Fibroblast of the aortic adventitia (primary cell): ENCODE measurements around the gene CACNA1B. TPM values are rescaled to one million over a fixed set of nuclear protein-coding genes. Genes with fewer than 3 reads are reported as not detected.

Source experiments
- DNase-seq: peaks from one replicate; pipeline ENCODE4 v3.0.0-alpha.2; 2010; ENCODE audit warnings: low read depth
- H3K4me3 ChIP-seq: 2 replicates; pipeline ENCODE4 v1.5.1; 2011; ENCODE audit warnings: low read depth, mild to moderate bottlenecking, control low read depth, low read length, moderate library complexity
- total RNA-seq: library from RNA; depleted of rRNA; stranded (reverse); fragments of >200 nt; gene quantifications from 2 replicates; pipeline ENCODE4 v1.2.3, GENCODE V29; 2012; ENCODE audit warnings: low replicate concordance
- TF ChIP-seq, protein P1 (sequence below): IDR thresholded peaks from 2 replicates; pipeline ENCODE4 v1.5.1; 2011; ENCODE audit warnings: mild to moderate bottlenecking, low read length, control low read depth, inconsistent platforms; ENCODE audit not compliant: insufficient read depth

Gene CACNA1B
- total RNA-seq, 1 donor = under 0.01 TPM

DNA sequence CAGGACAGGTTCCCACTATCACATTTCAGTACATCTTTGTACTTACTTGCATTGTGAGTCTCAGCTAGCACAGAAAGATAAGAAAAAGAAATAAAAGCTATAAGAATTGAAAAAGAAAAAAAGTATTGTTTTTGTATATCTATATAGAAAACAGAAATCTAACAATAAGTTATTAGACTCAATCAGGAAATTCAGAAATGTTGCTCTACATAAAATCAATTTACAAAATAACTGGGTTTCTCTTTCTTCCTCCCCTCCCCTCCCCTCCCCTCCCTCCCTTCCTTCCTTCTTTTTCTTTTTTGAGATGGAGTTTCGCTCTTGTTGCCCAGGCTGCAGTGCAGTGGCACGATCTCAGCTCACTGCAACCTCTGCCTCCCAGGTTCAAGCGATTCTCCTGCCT, 7.2 kb upstream of the CACNA1B start:
- no peak for DNase-seq
- no peak overlapping the region for H3K4me3 ChIP-seq
- TF ChIP-seq, protein P1, sequence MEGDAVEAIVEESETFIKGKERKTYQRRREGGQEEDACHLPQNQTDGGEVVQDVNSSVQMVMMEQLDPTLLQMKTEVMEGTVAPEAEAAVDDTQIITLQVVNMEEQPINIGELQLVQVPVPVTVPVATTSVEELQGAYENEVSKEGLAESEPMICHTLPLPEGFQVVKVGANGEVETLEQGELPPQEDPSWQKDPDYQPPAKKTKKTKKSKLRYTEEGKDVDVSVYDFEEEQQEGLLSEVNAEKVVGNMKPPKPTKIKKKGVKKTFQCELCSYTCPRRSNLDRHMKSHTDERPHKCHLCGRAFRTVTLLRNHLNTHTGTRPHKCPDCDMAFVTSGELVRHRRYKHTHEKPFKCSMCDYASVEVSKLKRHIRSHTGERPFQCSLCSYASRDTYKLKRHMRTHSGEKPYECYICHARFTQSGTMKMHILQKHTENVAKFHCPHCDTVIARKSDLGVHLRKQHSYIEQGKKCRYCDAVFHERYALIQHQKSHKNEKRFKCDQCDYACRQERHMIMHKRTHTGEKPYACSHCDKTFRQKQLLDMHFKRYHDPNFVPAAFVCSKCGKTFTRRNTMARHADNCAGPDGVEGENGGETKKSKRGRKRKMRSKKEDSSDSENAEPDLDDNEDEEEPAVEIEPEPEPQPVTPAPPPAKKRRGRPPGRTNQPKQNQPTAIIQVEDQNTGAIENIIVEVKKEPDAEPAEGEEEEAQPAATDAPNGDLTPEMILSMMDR = no peak

DNA sequence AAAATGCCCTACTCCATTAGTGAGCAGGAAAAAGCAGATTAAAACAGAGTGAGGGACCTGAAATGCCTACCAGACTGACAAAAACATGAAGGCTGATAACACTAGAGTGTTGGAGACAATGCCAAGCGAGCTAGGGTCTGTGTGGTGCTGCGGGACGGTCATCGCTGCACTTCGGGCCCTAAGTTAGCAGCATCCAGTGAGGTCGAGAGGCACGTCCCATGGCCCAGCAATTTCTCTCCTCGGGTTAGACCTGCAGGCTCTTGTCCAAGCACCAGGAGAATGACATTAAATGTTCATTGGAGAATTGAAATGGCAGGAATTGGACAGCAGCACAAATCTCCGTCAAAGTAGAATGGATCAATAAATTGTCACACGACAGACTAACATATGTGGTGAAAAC, 5.3 kb upstream of the CACNA1B start:
- H3K4me3 ChIP-seq = no peak overlapping the region
- TF ChIP-seq, protein P1 = no peak
- DNase-seq = no peak

DNA sequence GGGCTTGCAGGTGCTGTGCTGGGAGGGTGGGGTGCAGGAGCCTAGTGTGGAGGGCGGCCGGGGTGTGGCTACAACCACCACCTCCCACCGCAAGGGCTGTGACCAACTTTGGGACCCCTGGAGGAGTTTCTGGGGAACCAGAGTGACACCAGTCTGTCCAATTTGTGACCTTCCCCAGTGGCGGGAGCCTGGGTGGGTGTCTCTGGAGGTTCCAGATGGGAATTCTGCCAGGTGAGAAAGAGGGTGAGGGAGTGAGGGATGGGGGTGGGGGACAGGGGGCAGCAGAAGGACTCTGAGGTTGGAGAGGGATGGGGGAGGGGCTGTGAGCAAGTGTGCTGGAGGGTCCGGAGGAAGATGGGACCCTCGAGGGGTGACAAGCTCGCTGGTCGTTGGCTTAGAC, 4.2 kb upstream of the CACNA1B start:
- DNase-seq = no peak
- no peak overlapping the region for H3K4me3 ChIP-seq
- TF ChIP-seq, protein P1 = no peak

DNA sequence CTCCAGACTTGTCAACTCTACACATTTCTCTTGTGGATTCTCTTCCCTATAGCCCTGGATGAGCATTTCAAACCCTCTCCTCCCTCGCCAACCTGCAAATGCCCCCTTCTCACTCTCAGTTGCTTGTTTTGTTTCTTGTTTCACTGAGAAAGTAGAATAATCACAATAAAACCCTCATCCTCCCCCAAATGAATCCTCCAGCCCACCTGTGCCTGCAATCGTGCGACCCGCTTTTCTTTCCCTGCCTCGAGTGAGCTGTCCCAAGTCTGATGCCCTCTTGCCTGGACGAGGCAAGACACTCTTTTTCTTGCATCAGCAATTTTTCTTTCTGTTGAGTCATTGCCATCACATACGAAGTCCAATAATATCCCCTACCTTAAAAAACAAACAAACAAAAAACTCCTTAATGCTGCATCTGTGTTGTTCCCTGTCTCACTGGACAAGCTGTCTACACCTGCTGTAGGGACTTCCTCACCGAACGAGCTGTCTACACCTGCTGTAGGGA, 3.7 kb upstream of the CACNA1B start:
- no peak overlapping the region for H3K4me3 ChIP-seq
- TF ChIP-seq, protein P1 = no peak
- DNase-seq = no peak

DNA sequence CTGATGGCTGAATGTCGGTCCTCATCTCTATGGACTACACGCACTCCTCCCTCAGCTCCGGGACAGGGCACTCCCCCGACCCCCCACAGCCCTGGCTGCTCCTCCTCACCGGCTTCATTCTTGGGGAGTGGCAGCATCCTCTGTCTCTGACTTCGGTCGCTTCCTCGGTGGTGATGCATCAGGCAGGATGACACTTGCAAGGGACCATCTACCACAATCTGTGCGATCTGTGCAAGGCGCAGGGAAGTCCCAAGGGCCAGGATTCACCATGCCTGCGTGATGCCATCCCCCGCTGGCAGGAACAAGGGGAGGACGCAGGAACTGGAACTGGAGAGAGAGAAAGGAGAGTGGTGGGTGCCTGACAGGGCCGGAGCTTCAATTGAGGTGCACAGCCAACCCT, 2.2 kb upstream of the CACNA1B start:
- TF ChIP-seq, protein P1 = no peak
- no peak overlapping the region for H3K4me3 ChIP-seq
- no peak for DNase-seq

DNA sequence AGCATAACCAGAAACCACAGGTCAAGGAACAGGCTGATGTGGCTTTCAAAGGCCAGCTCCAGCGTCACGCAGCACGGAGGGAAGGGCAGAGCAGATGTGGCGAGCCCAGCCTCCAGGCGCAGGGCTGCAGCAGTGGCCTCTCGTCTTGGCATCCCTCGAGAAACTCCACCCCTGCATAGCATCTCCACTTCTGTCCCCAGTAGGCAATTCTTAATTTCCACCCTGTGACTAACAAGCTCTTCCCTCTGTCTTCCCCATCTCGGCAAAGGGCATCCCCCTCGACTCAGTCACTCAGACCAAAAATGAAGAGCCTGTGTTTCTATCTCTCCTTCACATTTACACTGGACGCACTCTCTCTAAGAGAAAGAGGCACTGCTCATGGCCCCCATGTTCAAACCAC, 1.7 kb upstream of the CACNA1B start:
- TF ChIP-seq, protein P1 = no peak
- H3K4me3 ChIP-seq = no peak overlapping the region
- DNase-seq = no peak

DNA sequence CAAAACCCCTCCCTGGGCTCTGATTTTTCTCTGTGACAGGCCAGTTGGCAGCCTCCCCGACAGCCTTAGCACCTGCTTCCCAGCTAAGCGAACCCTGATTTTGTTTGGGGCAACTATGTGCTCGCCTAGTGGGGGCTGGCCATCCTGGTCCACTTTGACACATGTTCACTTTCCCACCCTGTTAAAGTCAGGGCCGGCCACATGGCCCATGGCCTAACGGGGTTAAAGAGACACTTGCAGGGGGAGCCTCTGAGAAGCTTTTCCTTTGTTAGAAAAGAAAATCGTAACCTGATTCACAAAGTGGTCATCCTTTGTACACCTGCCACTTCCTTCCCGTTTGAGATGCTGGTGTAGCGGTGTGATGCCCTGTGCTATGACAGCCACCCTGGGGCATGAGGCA, 1.3 kb upstream of the CACNA1B start:
- no peak for DNase-seq
- H3K4me3 ChIP-seq = no peak overlapping the region
- TF ChIP-seq, protein P1 = no peak
